Measurements from ENCODE around the gene PARVG.

GRCh38 chr22:44158816-44159215, 21.9 kb upstream of the PARVG start:
- TF ChIP-seq POLR2A (IDR thresholded peaks at IDR 0.05; ENCODE audit: low read length) (no peak), GATA1 (IDR thresholded peaks at IDR 0.05; ENCODE audit: low read depth, low read length) (no peak)

All from erythroblast (primary cell).